CD4-positive, alpha-beta T cell treated with Interleukin-12 subunit alpha and Interleukin-12 subunit beta, for 1 hour (primary cell): ENCODE results near the gene C6orf47.

Experiments
- DNase-seq: peaks from one replicate; pipeline ENCODE4 v3.0.0-alpha.2; 2020

C6orf47 gene

DNA sequence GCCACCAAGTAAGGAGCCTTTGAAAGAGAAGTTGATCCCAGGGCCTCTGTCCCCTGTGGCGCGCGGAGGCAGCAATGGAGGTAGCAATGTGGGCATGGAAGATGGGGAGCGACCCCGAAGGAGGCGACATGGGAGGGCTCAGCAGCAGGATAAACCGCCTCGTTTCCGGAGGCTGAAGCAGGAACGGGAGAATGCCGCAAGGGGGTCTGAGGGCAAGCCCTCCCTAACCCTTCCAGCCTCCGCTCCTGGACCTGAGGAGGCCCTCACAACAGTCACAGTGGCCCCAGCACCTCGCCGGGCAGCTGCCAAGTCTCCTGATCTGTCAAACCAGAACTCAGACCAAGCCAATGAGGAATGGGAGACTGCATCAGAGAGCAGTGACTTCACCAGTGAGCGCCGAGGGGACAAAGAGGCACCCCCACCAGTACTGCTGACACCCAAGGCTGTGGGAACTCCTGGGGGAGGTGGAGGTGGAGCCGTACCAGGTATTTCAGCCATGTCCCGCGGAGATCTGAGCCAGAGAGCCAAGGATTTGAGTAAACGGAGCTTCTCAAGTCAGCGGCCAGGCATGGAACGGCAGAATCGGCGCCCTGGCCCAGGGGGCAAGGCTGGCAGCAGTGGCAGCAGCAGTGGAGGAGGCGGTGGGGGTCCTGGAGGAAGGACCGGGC is 28.2 kb downstream of the C6orf47 start:
- no peak for DNase-seq

DNA sequence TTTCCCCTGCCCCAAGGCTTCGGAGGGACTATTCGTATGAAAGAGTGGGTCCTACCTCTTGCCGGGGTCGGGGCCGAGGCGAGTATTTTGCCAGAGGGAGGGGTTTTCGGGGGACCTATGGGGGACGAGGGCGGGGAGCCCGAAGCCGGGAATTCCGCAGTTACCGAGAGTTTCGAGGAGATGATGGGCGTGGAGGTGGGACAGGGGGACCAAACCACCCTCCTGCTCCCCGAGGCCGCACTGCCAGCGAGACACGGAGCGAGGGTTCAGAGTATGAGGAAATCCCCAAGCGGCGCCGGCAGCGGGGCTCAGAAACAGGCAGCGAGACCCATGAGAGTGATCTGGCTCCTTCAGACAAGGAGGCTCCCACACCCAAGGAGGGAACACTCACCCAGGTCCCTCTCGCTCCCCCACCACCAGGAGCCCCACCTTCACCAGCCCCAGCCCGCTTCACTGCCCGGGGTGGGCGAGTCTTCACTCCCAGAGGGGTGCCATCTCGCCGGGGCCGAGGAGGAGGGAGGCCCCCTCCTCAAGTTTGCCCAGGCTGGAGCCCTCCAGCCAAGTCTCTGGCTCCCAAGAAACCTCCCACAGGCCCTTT is 28.8 kb downstream of the C6orf47 start:
- no peak for DNase-seq

DNA sequence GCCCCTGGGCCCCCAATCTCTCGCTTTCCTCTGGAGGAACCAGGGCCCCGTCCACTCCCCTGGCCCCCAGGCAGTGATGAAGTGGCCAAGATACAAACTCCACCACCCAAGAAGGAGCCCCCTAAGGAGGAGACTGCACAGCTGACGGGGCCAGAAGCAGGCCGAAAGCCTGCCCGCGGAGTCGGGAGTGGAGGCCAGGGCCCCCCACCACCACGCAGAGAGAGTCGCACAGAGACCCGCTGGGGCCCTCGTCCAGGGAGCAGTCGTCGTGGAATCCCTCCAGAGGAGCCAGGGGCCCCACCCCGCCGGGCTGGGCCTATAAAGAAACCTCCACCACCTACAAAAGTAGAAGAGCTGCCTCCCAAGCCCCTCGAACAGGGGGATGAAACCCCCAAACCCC is 29.4 kb downstream of the C6orf47 start:
- no peak for DNase-seq

DNA sequence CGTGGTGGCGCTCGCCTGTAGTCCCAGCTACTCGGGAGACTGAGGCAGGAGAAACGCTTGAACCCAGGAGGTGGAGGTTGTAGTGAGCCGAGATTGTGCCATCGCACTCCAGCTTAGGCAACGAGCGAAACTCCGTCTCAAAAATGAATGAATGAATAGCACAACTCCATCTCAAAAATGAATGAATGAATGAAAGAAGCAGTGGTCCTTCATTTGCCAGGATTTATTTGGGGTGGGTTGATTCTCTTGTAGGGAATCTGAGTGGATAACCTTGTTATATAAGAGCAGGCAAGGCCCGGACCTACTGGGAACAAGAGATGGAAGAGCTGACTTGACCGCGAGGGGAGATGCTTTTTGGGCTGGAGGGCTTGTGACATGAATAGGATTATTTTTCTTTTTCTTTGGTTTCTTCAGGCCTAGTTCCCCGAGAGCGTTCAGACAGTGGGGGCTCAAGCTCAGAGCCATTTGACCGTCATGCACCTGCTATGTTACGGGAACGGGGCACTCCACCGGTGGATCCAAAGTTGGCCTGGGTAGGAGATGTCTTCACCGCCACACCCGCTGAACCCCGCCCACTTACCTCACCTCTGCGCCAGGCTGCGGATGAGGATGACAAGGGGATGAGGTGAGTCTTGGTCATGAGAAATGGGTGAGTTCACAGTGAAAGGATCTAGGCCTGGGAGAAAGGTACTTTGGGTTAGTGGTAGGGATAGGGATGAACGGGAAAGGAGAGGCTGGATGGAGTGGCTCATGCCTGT is 30.2 kb downstream of the C6orf47 start:
- no peak for DNase-seq

DNA sequence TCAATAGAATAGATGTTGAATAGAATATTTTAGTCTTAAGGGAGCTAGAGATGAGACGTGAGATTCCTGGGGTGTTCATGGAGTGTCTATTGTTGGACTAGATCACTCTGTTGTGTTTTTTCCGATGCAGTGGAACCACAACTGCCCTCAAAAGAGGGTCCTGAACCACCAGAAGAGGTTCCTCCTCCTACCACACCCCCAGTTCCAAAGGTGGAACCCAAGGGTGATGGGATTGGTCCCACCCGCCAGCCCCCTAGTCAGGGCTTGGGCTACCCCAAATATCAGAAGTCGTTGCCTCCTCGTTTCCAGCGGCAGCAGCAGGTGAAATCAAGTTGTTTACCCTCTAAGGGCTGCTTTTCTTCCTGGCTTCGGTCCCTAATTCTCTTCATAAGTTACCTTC is 31.6 kb downstream of the C6orf47 start:
- no peak for DNase-seq

DNA sequence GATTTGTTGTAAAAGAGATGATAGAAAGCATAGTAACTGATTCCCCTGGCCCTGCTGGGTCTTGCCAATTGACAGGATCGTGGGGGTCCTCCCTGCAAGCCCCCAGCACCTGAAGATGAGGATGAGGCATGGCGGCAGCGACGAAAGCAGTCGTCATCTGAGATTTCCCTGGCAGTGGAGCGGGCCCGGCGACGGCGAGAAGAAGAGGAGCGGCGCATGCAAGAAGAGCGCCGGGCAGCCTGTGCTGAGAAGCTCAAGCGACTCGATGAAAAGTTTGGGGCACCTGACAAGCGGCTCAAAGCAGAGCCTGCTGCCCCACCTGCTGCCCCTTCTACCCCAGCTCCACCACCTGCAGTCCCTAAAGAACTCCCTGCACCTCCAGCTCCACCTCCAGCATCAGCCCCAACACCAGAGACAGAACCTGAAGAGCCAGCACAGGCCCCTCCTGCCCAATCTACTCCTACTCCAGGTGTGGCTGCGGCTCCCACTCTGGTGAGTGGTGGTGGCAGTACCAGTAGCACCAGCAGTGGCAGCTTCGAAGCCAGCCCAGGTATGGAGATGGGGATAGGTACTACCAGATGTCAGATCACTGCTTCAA is 32.8 kb downstream of the C6orf47 start:
- no peak for DNase-seq

DNA sequence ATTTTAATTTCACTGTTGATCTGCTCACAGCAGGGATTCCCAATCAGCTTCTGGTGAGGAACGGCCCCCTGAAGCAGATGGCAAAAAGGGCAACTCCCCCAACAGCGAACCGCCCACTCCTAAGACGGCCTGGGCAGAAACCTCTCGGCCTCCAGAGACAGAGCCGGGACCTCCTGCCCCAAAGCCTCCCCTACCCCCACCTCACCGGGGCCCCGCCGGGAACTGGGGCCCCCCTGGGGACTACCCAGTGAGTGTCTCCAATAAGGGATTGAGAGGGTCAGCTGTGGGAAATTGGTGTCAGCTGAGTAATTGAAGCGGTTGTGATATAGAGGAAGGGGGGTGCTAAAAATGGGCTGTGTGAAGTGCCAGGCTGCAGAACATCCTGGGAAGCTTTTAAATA is 33.6 kb downstream of the C6orf47 start:
- no peak for DNase-seq

DNA sequence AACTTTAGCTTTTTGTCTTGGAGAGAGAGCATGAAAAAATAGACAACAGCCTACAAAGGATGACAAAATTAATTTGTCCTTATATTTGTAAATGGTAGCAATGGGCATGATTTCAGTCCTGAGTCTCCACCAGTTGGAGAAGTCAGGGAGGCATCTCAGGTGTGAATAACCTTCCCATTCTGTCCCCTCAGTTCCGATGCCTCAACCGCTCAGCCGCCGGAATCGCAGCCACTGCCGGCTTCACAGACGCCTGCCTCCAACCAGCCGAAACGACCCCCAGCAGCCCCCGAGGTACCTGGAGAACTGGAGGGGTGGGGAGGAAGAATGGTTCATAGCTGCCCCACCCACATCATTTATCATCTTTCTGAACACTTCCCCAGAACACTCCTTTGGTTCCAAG is 36.5 kb downstream of the C6orf47 start:
- DNase-seq: no peak

DNA sequence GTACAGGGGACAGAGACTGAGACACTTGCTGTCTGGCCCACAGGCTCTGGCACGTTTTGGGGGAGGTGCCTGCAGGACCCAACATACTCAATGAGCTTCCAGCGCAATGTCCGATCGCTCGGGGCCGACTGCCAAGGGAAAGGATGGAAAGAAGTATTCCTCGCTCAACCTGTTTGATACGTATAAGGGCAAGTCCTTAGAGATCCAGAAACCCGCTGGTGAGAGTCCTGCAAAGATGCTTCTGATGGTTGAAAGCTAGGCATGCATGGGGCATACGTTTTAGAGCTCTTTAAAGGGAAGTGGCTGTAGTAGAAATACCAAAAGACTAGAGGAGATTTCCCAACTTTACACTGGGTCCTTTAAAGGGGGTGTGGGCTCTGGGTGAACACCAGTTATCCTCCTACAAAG is 37.9 kb downstream of the C6orf47 start:
- DNase-seq: no peak

DNA sequence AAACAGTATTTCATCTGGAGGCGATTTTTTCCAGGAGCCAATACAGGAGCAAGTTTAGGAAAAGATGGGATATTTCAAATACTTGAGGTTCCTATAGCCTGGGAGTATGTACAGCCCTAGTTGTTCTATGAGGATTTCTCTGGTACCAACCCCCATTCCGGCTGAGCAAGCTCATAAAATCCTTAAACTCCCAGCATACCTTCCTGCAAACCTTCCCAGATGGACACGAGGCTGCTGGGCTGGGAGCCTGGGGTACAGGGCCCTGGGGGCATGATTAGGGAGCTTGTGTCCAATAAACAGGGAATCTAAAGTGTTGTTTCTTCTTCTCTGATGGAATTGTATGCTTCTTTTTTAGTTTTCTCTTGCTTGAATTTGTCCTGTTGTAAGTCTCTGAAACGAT is 38.6 kb downstream of the C6orf47 start:
- no peak for DNase-seq

DNA sequence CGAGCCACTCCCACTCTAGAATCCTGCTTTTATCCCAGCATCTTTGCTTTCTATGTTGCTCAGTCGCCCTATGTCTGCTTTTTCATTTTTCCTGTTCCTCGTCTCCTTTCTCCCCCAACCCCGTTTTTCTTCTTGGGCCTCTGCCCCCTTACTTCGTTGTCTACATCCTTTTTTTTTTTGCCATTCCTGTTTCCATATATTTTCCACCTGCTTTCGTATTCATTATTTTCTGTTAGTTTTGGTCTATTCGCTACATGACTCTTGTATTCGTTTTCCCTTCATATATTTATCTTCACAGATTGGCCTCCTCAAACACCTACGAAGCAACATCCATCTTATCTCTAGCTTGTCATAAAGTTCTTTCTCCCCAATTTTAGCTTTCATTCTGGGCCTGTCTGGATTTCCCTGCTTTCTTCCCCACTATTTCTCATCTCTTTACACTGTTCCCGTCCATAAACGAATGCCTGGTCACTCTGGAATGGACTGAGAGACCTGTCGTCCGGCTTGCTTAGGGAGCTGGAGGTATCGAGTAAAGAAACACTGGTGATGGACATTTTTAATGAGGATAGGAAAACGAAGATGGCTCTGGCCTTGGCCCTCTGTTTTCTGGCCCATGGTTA is 39.1 kb downstream of the C6orf47 start:
- DNase-seq: no peak

DNA sequence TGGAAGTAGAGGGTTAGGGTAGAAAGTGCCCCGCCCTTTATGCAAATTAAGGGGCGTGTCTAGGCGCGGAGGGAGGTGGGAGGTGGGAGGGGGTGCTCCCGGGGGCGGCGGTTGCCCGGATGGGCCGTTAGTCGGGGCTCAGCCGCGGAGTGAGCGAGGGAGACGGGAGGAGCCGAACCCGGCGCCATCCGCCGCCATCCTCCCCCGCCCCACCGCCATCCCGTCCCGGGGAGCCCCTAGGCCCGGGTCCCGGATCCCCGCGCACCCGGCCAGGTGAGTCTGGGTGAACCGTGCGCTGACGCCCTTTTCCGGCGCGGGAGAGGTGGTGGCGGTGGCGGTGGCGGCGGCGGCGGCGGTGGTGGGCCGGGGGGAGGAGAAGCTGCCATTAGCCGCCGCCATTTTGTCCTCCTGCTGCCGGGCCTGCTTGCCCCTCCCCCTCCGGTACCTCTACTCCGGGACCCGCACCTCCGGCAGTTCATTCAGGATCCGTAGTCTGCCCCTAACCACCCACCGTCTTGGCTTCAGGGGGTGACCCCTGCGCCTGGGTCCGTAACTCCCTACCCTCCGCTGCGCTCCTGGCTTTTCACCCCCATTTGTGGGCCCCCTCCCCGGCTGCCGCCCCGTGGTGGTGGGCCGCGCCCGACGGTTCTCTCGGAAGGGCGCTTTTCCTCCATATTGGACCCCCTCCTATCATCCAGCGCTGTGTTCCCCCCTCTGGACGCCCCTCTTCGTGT is 39.8 kb downstream of the C6orf47 start, which contains the start of gene PRRC2A:
PRRC2A (plus strand) TSS at position 130 of the 734 bp plus-strand sequence. CDS start 2,075 bp downstream, outside the sequence.
- no peak for DNase-seq

DNA sequence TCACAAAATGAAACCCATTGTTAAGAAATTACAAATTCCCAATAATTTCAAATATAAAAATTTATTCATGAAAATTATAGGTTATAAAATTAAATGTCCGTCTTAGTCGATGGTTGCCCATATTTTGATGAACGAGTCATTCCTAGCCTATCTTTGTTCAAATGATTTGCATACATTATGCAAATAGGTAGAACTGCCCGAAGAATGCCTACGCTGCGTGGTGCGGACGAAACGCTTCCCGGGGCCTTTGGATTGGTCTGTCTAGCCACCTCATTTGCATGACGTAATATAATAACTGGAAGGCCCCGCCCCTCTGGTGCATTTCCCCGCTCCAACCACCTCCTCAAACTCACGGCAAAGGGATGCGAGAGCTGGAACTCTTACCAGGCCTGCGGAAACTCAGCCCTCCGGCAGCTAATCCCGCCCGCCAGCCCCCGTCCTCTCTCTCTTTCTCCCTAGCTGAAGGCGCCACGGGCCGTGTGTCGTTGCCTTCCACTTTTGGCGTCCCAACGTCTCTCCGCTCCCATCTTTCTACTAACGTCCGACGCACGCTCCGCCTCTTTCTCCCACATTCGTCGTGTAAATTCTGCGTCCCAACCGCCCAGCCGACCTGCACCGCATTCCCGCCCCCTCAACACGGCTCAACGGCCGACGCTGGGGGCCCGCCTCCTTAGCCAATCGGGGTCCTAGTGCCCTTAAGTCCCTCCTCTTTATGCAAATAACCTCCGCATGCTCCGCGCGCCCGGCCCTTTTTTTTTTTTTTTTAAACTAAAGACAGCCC is 40.6 kb downstream of the C6orf47 start:
- peak; percentile 98 for DNase-seq

DNA sequence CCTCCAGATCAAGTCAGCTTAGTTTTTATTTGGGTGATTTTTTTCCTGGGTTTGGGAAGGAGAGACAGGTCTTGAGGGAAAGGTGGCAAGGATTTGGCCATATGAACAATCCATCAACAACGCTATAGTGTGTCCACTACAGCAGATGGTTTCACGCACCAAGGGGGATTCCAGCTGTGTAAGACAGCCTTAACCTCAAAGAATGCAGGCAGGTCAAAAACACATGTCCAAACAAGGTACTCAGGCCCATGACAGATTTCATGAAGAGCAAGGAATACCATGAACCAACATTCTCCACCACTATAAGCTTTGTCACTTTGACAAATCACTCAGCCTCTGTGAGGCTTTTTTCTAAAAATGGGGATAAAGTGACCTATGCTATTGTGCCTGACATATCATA is 43.6 kb downstream of the C6orf47 start:
- DNase-seq: no peak

DNA sequence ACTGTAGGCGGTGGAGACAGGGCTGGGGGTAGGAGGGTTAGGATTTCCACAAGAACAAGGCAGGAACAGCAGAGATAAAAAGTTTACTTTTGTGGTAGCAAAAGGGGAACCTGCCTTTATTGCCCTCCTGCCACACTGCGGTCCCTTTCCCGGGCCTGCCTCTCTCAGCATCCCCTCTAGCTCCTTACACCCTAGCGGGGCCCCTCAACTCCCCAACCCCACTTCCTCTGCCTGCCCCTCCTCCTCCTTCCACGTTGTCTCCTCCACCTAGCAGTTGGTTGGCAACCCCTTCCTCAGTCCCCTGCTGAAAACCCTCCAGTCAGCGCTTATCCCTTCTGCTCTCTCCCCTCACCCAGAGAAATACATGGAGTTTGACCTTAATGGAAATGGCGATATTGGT is 44.8 kb downstream of the C6orf47 start:
- DNase-seq: peak; percentile 25

DNA sequence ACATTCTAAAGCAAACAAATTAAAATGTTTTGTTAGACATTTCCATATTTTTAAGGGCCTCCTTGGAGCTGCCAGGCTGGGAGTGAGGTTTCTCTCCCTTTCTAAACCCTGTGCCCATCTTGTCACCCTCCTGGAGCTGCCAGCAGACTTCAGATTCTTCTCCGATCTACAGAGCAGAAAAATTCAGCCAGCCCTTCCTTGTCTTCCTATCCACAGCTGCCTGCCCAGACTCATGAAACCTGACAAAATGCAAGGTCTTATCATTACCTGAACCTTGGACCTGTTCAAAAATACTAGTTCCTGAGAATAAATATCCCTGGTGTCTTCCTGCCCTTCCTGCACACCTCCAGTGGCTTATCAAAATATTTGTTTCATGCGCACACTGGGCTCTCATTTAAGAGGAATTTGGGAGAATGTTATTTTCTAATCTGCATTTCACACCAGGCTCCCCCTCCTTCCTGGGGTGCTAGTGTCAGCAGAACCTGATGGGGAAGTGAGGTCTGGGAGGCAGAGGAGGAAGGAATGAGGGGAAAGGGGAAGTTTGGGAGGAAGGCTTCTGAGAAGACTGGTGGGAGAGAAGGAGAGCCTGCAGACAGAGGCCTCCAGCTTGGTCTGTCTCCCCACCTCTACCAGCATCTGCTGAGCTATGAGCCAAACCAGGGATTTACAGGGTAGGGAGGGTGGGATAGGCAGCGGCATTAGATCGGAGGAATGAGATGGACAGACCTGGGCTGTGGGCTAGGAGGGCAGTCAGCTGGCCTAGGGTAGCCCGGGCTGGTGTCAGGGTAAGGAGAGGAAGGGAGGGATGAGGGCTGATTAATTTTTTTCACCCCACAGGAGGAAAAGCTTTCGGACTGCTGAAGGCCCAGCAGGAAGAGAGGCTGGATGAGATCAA is 45.6 kb downstream of the C6orf47 start, which contains the start of gene AIF1:
AIF1 (plus strand) TSS at position 551 of the 895 bp plus-strand sequence; CDS start at position 647, 96 bp downstream.
- no peak for DNase-seq

DNA sequence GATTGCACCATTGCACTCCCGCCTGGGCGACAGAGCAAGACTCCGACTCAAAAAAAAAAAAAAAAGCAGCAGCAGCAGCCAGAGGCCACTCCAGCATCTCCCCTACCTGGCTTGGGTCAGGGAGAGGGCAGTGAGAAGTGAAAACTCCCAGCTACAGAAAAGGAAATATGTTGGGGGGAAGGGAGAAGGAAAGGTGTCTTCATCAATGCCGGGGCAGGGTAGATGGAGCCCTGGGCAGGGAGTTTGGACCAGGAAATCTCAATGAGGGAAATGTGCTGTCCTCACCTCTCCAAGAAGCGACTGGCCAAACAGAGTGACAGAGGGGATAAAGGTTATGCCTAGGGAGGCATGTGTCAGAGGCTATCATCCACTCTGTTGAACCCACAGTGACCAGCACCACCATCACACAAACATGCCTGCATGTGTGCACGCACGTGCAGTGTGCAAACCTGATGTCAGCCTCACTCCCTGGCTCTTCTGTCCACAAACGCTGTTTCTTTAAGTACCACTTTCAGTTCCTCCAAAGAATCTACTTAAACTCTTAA is 46.4 kb downstream of the C6orf47 start:
- no peak for DNase-seq

DNA sequence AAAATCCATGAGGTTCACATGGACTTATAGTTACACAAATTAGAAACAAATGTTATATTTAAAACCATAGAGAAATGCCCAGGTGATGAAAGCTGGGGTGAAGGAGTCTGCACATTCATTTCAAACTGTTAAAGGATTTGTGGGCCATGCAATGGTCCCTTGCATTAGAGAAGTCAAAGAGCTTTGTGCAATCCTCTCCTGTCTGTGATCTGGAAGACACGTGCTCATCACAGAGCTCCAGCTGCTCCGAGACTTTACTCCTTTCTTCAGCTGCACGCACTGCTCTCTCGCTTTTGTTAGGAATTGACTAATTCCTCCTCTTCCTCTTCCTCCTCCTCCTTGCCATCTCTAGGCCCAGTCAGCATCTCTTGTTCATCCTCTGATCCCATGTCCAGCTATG is 49.6 kb downstream of the C6orf47 start:
- no peak for DNase-seq

DNA sequence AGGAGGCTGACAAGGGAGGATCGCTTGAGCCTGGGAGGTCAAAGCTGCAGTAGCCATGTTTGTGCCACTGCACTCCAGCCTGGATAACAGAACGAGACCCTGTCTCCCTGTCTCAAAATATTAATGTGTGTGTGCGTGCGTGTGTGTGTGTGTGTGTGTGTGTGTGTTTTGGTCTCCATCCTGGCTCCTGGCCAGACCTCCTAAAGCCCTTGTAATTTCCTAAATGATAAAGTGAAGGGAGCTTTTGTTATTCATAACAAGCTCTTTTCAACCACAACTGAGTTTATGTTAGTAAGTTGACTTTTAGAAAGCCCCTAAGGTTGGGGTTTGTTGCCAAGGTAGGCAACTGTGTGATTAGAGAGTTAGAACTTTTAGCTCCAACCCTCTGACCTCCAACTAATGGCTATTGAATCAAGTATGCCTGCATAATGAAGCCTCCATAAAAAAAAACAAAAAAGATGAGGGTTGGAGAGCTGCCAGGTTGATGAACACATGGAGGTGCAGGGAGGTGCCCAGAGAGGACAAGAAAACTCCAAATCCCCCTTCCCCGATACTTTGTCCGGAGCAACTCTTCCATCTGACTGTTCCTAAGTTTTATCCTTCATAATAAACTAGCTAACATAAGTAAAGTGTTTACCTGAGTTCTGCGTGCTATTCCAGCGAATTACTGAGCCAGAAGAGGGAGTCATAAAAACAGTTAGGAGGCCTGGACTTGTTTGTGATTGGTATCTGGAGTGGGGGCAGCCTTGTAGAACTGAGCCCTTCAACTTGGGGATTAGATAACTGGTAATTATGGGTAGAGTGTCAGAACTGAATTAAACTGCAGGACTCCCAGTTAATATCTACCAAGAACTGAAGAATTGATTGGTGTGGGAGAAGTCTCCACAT is 50.8 kb downstream of the C6orf47 start:
- no peak for DNase-seq
